ENCODE data around the gene NLRP14. TPM values are rescaled to one million over a fixed set of nuclear protein-coding genes. Genes with fewer than 3 reads are reported as not detected.

NLRP14 gene
- total RNA-seq, 1 donor from 2014 or later = not detected

- no peaks in the 10 kb centered on the region for H3K36me3 Mint-ChIP-seq (ENCODE audit: unreplicated experiment)
- H3K27ac Mint-ChIP-seq (ENCODE audit: unreplicated experiment) = no peak overlapping the region
- no peaks in the 10 kb centered on the region for H3K9me3 Mint-ChIP-seq (ENCODE audit: unreplicated experiment)
- no peak for DNase-seq
- no peaks in the 10 kb centered on the region for H3K4me1 Mint-ChIP-seq (ENCODE audit: low read depth, unreplicated experiment)
- H3K4me3 Mint-ChIP-seq (ENCODE audit: unreplicated experiment) = no peak overlapping the region
- no peak for TF ChIP-seq CTCF (IDR thresholded peaks at IDR 0.05; ENCODE audit: partially characterized antibody, unreplicated experiment)
- H3K27me3 Mint-ChIP-seq (ENCODE audit: unreplicated experiment) = no peaks in the 10 kb centered on the region
Measured at GRCh38 chr11:6991227-6991626, 29.1 kb upstream of the NLRP14 start.

GRCh38 chr11:6992026-6992425 is 28.3 kb upstream of the NLRP14 start:
- H3K9me3 Mint-ChIP-seq (ENCODE audit: unreplicated experiment) = no peaks in the 10 kb centered on the region
- H3K27ac Mint-ChIP-seq (ENCODE audit: unreplicated experiment) = no peak overlapping the region
- no peak overlapping the region for H3K4me3 Mint-ChIP-seq (ENCODE audit: unreplicated experiment)
- no peak for TF ChIP-seq CTCF (IDR thresholded peaks at IDR 0.05; ENCODE audit: partially characterized antibody, unreplicated experiment)
- no peak for DNase-seq
- H3K27me3 Mint-ChIP-seq (ENCODE audit: unreplicated experiment) = no peaks in the 10 kb centered on the region
- no peaks in the 10 kb centered on the region for H3K36me3 Mint-ChIP-seq (ENCODE audit: unreplicated experiment)
- no peaks in the 10 kb centered on the region for H3K4me1 Mint-ChIP-seq (ENCODE audit: low read depth, unreplicated experiment)

- no peaks in the 10 kb centered on the region for H3K4me1 Mint-ChIP-seq (ENCODE audit: low read depth, unreplicated experiment)
- DNase-seq = no peak
- no peaks in the 10 kb centered on the region for H3K9me3 Mint-ChIP-seq (ENCODE audit: unreplicated experiment)
- TF ChIP-seq CTCF (IDR thresholded peaks at IDR 0.05; ENCODE audit: partially characterized antibody, unreplicated experiment) = no peak
- no peaks in the 10 kb centered on the region for H3K27me3 Mint-ChIP-seq (ENCODE audit: unreplicated experiment)
- no peak overlapping the region for H3K4me3 Mint-ChIP-seq (ENCODE audit: unreplicated experiment)
- H3K27ac Mint-ChIP-seq (ENCODE audit: unreplicated experiment) = no peak overlapping the region
- no peaks in the 10 kb centered on the region for H3K36me3 Mint-ChIP-seq (ENCODE audit: unreplicated experiment)
Measured at GRCh38 chr11:6992457-6993417, 27.5 kb upstream of the NLRP14 start.

- DNase-seq = no peak
- no peak for TF ChIP-seq CTCF (IDR thresholded peaks at IDR 0.05; ENCODE audit: partially characterized antibody, unreplicated experiment)
Measured at GRCh38 chr11:6995703-6996102, 24.6 kb upstream of the NLRP14 start.

GRCh38 chr11:7004482-7004881 is 15.8 kb upstream of the NLRP14 start:
- H3K4me3 Mint-ChIP-seq (ENCODE audit: unreplicated experiment) = no peak overlapping the region
- H3K27me3 Mint-ChIP-seq (ENCODE audit: unreplicated experiment) = no peaks in the 10 kb centered on the region
- no peaks in the 10 kb centered on the region for H3K9me3 Mint-ChIP-seq (ENCODE audit: unreplicated experiment)
- TF ChIP-seq CTCF (IDR thresholded peaks at IDR 0.05; ENCODE audit: partially characterized antibody, unreplicated experiment) = no peak
- DNase-seq = no peak
- no peaks in the 10 kb centered on the region for H3K36me3 Mint-ChIP-seq (ENCODE audit: unreplicated experiment)
- H3K4me1 Mint-ChIP-seq (ENCODE audit: low read depth, unreplicated experiment) = no peaks in the 10 kb centered on the region
- H3K27ac Mint-ChIP-seq (ENCODE audit: unreplicated experiment) = no peak overlapping the region

More at GRCh38 chr11:6995703-6996102, 24.6 kb upstream of the NLRP14 start:
- Mint-ChIP-seq H3K27ac (ENCODE audit: unreplicated experiment) (no peak overlapping the region), H3K4me3 (ENCODE audit: unreplicated experiment) (no peak overlapping the region), H3K36me3 (ENCODE audit: unreplicated experiment) (no peaks in the 10 kb centered on the region), H3K9me3 (ENCODE audit: unreplicated experiment) (no peaks in the 10 kb centered on the region), H3K27me3 (ENCODE audit: unreplicated experiment) (no peaks in the 10 kb centered on the region), H3K4me1 (ENCODE audit: low read depth, unreplicated experiment) (no peaks in the 10 kb centered on the region)

Data from glutamatergic neuron (in vitro differentiated cells).